Measurements from ENCODE around the gene SH3PXD2A. TPM values are rescaled to one million over a fixed set of nuclear protein-coding genes. Genes with fewer than 3 reads are reported as not detected.

SH3PXD2A gene
- total RNA-seq, 1 experiment from 2014 or later = 13.2 TPM

DNA sequence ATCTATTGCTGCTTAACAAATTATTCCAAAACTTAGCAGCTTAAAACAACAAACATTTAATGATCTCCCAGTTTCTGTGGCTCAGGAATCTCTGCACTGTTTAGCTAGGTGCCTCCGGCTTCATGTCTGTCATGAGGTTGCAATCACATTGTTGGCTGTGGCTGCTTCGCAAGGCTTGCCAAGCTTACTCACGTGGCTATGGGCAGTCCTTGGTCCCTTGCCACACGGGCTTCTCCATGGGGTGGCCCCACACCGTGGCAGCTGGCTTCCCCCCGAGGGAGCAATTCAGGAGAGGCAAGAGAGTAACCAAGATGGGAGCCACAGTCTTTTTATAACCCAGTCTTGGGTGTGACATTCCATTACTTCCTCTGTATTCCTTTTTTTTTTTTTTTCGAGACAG is 294.5 kb downstream of the SH3PXD2A start:
- ChIA-PET POLR2A (interaction anchor here (0.8 kb wide), 1 partner anchor 12 kb away, joined by 3 read pairs; no protein-coding TSS in a partner anchor), CTCF (interaction anchor here (0.7 kb wide), 1 partner anchor 26 kb away, joined by 3 read pairs; no protein-coding TSS in a partner anchor)
- intact Hi-C loops (cut with micrococcal nuclease) = no loop called here
- Mint-ChIP-seq H3K36me3 (ENCODE audit: insufficient read depth, unreplicated experiment) (no peaks in the 10 kb centered on the region), H3K4me3 (ENCODE audit: unreplicated experiment) (no peak overlapping the region), H3K9me3 (ENCODE audit: unreplicated experiment) (no peaks in the 10 kb centered on the region), H3K27ac (ENCODE audit: low read depth, unreplicated experiment) (no peak overlapping the region), H3K27me3 (ENCODE audit: insufficient read depth, unreplicated experiment) (peaks cover 11% of the 10 kb centered on the region), H3K4me1 (ENCODE audit: insufficient read depth, unreplicated experiment) (no peaks in the 10 kb centered on the region)
- TF ChIP-seq, protein P1, sequence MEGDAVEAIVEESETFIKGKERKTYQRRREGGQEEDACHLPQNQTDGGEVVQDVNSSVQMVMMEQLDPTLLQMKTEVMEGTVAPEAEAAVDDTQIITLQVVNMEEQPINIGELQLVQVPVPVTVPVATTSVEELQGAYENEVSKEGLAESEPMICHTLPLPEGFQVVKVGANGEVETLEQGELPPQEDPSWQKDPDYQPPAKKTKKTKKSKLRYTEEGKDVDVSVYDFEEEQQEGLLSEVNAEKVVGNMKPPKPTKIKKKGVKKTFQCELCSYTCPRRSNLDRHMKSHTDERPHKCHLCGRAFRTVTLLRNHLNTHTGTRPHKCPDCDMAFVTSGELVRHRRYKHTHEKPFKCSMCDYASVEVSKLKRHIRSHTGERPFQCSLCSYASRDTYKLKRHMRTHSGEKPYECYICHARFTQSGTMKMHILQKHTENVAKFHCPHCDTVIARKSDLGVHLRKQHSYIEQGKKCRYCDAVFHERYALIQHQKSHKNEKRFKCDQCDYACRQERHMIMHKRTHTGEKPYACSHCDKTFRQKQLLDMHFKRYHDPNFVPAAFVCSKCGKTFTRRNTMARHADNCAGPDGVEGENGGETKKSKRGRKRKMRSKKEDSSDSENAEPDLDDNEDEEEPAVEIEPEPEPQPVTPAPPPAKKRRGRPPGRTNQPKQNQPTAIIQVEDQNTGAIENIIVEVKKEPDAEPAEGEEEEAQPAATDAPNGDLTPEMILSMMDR (IDR thresholded peaks at IDR 0.05; ENCODE audit: unreplicated experiment) = no peak
- no TSS peak for BruUV-seq (replicated peaks)
- DNase-seq (ENCODE audit: unreplicated experiment) = peak; percentile 41

- Mint-ChIP-seq H3K4me1 (ENCODE audit: insufficient read depth, unreplicated experiment) (peaks cover 2% of the 10 kb centered on the region), H3K36me3 (ENCODE audit: insufficient read depth, unreplicated experiment) (no peaks in the 10 kb centered on the region), H3K27ac (ENCODE audit: low read depth, unreplicated experiment) (no peak overlapping the region), H3K27me3 (ENCODE audit: insufficient read depth, unreplicated experiment) (peaks cover 11% of the 10 kb centered on the region), H3K4me3 (ENCODE audit: unreplicated experiment) (no peak overlapping the region), H3K9me3 (ENCODE audit: unreplicated experiment) (no peaks in the 10 kb centered on the region)
- POLR2A ChIA-PET = no interaction called here
- BruUV-seq (replicated peaks) = no TSS peak
- intact Hi-C loops (cut with micrococcal nuclease) = no loop called here
- TF ChIP-seq, protein P1 (IDR thresholded peaks at IDR 0.05; ENCODE audit: unreplicated experiment) = no peak
- DNase-seq (ENCODE audit: unreplicated experiment) = no peak
- CTCF ChIA-PET = interaction anchor here (0.6 kb wide), 1 partner anchor 143 kb away, joined by 4 read pairs; no protein-coding TSS in a partner anchor
Observed at GRCh38 chr10:103559776-103560175, 295.6 kb downstream of the SH3PXD2A start.

GRCh38 chr10:103558911-103559310 is 296.5 kb downstream of the SH3PXD2A start:
- no TSS peak for BruUV-seq (replicated peaks)
- Mint-ChIP-seq H3K4me3 (ENCODE audit: unreplicated experiment) (no peak overlapping the region), H3K9me3 (ENCODE audit: unreplicated experiment) (no peaks in the 10 kb centered on the region), H3K27ac (ENCODE audit: low read depth, unreplicated experiment) (no peak overlapping the region), H3K36me3 (ENCODE audit: insufficient read depth, unreplicated experiment) (no peaks in the 10 kb centered on the region), H3K4me1 (ENCODE audit: insufficient read depth, unreplicated experiment) (peaks cover 6% of the 10 kb centered on the region), H3K27me3 (ENCODE audit: insufficient read depth, unreplicated experiment) (peaks cover 11% of the 10 kb centered on the region)
- DNase-seq (ENCODE audit: unreplicated experiment) = no peak
- TF ChIP-seq, protein P1 (IDR thresholded peaks at IDR 0.05; ENCODE audit: unreplicated experiment) = no peak
- intact Hi-C loops (cut with micrococcal nuclease) = no loop called here
- CTCF ChIA-PET = interaction anchor here (0.7 kb wide), 1 partner anchor 116 kb away, joined by 3 read pairs; no protein-coding TSS in a partner anchor
- POLR2A ChIA-PET = no interaction called here

- no peak for DNase-seq (ENCODE audit: unreplicated experiment)
- Mint-ChIP-seq H3K4me3 (ENCODE audit: unreplicated experiment) (no peak overlapping the region), H3K27ac (ENCODE audit: low read depth, unreplicated experiment) (no peak overlapping the region), H3K9me3 (ENCODE audit: unreplicated experiment) (no peaks in the 10 kb centered on the region), H3K4me1 (ENCODE audit: insufficient read depth, unreplicated experiment) (peaks cover 6% of the 10 kb centered on the region), H3K27me3 (ENCODE audit: insufficient read depth, unreplicated experiment) (peaks cover 20% of the 10 kb centered on the region), H3K36me3 (ENCODE audit: insufficient read depth, unreplicated experiment) (no peaks in the 10 kb centered on the region)
- intact Hi-C loops (cut with micrococcal nuclease) = no loop called here
- POLR2A ChIA-PET = no interaction called here
- CTCF ChIA-PET = interaction anchor here (0.6 kb wide), 1 partner anchor 132 kb away, joined by 3 read pairs; no protein-coding TSS in a partner anchor
- no TSS peak for BruUV-seq (replicated peaks)
- TF ChIP-seq, protein P1 (IDR thresholded peaks at IDR 0.05; ENCODE audit: unreplicated experiment) = no peak
Observed at GRCh38 chr10:103557455-103557854, 297.9 kb downstream of the SH3PXD2A start.

All from MCF 10A (cell line).